ENCODE data around the gene IL17F.

DNA sequence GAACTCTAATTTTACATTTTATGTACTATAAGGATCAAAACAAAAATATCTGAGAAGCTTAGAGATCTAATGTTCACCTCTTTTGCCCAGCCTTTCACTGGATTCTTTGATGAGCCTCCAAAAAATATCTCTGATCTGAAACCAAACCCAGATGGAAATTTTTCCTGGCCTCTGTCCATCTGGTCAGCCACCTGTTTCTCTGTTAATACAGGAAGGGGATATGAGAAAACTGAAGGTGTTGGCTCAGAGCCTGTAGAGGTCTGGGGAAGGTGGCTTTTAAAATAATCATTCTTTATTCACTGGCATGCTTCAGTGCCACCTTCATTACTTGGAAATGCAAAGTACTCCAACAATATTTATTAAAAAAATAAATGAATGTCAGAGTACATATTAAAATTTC, 48.8 kb upstream of the IL17F start:
- TF ChIP-seq CTCF (IDR thresholded peaks at IDR 0.05) (no peak), POLR2A (IDR thresholded peaks at IDR 0.05) (no peak)

Data from thyroid gland (tissue), 4 donors.